Esophagus muscularis mucosa (tissue), 4 donors: ENCODE results near the gene RAB11FIP5.

Experiments used
- CTCF ChIP-seq, 3 experiments: fragments of 200-600 bp in 2 of 3; fragments of 450-650 bp in 1 of 3; sonication (generic) in 2 of 3; IDR thresholded peaks; one replicate each; pipeline ENCODE4 v1.5.1; 2017 to 2019; ENCODE audit warnings: antibody characterized with exemption in 3 of 3, mild to moderate bottlenecking in 2 of 3, moderate library complexity in 1 of 3
- EP300 ChIP-seq: sonication (generic); formaldehyde crosslinking; IDR thresholded peaks from one replicate; pipeline ENCODE4 v1.6.1; 2017; ENCODE audit warnings: antibody characterized with exemption
- POLR2AphosphoS5 ChIP-seq, 2 donors: sonication (generic); formaldehyde crosslinking; IDR thresholded peaks; one replicate each; pipeline ENCODE4 v1.6.1; 2017; ENCODE audit warnings: antibody characterized with exemption in 2 of 2

- TF ChIP-seq POLR2AphosphoS5 (IDR thresholded peaks at IDR 0.05): no peak
- TF ChIP-seq EP300: no peak
- TF ChIP-seq CTCF (IDR thresholded peaks at IDR 0.05): no peak
Observed at GRCh38 chr2:73069855-73070642, 42.7 kb downstream of the RAB11FIP5 start.
